Left forelimb (tissue), 1 donor: ENCODE results near the gene SHQ1.
"Not testable (repeated sequence)": the region's sequence is repeated elsewhere in the genome, so short reads cannot be mapped to it uniquely, and the experiment has no call there.

Source experiments
- DNase-seq: peaks from one replicate; pipeline ENCODE4 v3.0.0-alpha.2; 2018; ENCODE audit warnings: low spot score

The SHQ1 gene

GRCh38 chr3:72748659-72749058, 99.6 kb downstream of the SHQ1 start:
- DNase-seq = no peak

- DNase-seq = no peak
Measured at GRCh38 chr3:72746430-72747411, 101.5 kb downstream of the SHQ1 start.

DNA sequence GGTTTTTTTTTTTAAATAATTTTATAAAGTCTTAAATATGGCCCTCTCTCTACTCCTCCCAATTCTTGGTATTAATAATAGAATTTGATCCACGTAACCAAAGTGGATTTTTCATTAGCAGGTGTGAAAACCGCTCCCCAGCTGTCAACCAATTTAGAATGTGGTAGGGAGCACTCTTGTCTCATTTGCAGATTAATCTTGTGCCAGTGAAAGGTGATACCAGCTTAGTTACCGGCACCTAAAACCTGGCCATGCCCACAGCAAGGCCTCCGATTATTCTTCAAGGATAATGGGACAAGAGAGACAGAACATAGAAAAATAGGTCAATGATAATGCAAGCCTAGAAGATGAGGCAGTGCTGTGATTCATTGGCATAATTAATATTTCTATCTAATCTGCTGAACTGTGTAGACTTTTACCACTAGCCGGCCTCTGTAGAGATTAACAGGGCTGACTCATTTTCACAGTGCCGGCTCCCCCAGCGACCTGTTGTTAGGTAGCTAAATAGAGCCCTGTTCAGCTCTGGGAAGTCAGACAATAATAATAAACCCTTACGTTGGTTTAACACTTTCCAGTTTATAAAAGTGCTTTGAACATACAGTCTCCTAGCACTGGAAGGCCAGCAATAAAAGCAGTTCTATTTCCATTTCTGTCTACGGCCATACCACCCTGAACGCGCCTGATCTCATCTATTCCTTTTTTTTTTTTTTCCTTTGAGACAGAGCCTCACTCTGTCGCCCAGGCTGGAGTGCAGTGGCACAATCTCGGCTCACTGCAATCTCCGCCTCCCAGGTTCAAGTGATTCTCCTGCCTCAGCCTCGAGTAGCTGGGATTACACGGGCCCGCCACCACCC, 102.9 kb downstream of the SHQ1 start:
- no peak for DNase-seq

DNA sequence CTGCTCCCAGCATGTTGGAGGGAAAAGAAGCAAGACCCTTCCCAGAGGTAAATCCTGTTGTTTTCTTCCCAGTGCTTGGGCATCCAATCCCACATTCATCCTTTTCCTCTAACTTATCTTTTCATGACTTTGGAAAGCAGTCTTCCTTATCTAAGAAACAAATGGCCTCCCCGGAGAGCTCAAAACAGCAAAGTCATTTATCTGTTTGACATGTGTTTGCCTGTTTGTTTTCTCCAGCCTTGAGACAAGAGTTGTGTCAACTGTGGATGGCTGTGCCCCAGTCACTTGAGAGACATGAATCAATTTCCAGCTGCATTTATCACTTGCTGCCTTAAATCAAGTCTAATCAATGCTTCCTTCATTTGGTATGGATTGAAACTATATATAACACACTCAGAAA, 103.9 kb downstream of the SHQ1 start:
- DNase-seq = no peak

GRCh38 chr3:72739531-72740466, 108.4 kb downstream of the SHQ1 start:
- no peak for DNase-seq

DNA sequence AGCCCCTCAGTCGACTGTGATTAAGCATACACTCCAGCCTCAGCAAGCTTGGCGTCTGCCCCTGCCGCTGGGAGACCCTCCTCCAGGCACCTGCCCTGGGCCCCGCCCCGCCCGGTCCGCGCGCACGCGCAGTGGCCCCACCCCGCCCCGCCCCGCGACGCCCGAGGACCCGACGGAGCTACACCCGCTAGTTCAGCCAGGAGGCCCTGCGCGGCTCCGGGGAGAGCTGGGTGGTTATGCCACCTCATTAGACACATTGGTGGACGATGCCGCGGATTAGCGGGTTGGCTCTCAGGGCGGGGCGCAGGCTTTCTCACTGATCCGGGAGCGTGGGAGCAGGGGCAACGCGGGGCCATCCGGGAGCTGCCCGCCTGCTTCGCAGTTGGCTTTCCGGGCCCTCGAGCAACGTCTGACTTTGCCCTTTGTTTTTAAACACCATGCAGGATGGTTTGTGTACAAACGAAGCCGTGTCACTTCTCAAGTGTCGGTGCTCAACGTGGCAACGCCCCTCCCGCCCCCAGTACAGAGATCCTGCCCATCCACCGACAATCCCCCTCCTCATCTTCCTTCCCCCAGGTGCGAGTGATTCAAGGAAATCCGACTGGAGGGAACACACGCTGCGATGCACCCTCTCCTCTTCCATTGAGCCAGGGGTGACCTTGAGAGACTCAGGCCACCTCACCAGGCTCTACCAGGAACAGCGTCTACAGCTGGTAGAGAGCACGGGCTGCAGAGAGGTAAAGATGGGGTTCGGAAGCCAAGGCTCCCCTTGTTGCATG, 109.3 kb downstream of the SHQ1 start:
- DNase-seq = peak; percentile 68

GRCh38 chr3:72735072-72735471, 113.2 kb downstream of the SHQ1 start:
- DNase-seq = not testable (repeated sequence)

- DNase-seq = no peak
Measured at GRCh38 chr3:72733676-72734075, 114.6 kb downstream of the SHQ1 start.

GRCh38 chr3:72732666-72733345, 115.4 kb downstream of the SHQ1 start:
- DNase-seq = not testable (repeated sequence)

DNA sequence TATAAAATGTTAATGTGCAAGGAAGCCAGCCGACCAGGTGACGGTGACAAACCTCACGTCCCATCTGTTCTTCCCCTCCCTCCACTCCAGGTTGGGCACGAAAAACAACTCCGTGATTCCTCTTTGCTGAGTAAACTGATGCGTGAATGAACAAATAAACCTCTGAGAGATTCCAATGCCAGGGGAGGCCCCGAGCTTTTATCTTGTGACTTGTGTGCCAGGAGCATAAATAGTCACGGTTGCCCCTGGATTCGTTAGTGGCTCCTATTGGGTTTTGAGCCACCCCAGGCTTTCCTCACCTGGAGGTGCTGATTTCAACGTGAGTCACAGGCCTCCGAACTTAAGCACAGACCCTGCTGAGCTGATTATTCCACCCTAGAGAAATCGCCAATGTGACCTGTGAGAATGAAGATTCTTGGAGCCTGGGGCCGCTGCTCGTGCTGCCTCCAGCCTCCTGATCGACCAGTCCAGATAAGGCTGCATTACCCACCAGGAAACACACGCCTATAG, 119.2 kb downstream of the SHQ1 start:
- DNase-seq = no peak

DNA sequence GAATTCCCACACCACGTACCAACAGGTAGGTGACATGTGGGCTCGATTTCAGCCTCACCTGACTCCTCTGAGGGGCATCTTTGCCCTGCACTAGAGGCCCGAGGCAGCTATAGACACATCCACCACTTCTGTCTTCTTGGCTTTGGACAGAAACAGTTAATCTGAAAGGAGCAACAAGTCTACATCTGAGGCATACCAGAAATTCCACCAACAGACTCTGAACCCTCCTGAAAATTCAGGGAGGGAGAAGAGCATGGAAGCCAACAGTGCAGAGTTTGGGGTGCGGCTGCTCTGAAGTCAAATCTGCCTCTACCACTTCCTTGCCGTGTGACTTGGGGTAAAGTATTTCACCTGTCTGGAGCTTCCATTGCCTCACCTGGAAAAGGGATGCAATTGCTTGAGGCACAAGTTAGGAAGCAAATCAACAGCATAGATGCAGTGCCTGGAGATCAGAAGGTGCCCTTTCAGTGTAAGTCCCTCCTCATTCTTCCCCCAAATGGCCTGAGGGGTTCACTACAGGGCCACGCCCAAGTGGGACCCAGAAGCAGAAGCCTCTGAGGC, 119.8 kb downstream of the SHQ1 start:
- no peak for DNase-seq

DNA sequence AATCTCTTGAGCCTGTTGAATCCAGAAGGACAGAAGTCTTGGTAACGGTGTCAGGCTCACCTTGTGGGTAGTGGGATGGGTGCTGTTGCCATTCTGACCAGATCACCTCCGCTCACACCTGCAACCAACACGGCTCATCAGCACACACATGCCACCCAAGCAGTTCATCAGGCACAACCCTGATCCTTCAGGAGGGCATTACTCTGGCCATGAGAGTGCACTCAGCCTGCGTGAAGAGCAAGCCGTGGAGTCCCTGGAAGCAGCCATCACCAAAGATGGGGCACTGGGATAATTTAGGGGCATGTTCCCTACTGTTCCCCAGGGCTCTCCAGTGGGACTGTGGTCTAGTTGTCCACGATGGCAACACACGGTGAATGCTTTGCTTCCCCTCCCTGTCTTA, 120.5 kb downstream of the SHQ1 start:
- DNase-seq = no peak

GRCh38 chr3:72727172-72727571, 121.1 kb downstream of the SHQ1 start:
- no peak for DNase-seq

- no peak for DNase-seq
Measured at GRCh38 chr3:72725229-72725628, 123.0 kb downstream of the SHQ1 start.

DNA sequence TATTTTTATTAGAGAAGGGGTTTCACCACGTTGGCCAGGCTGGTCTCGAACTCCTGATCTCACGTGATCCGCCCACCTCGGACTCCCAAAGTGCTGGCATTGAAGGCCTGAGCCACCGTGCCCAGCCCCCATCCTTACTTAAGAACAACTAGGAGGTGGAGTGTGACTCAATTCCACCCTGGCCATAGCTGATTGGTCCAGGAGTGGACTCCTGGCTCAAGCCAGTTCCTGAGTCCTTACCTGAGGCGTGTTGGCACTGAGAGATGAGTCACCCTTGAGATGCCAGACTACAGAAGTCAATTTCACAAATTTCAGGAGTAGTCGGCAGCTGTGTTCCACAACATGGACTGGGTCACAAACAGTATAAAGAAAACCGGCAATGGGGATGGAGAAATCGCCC, 124.2 kb downstream of the SHQ1 start:
- DNase-seq = peak; percentile 25

DNA sequence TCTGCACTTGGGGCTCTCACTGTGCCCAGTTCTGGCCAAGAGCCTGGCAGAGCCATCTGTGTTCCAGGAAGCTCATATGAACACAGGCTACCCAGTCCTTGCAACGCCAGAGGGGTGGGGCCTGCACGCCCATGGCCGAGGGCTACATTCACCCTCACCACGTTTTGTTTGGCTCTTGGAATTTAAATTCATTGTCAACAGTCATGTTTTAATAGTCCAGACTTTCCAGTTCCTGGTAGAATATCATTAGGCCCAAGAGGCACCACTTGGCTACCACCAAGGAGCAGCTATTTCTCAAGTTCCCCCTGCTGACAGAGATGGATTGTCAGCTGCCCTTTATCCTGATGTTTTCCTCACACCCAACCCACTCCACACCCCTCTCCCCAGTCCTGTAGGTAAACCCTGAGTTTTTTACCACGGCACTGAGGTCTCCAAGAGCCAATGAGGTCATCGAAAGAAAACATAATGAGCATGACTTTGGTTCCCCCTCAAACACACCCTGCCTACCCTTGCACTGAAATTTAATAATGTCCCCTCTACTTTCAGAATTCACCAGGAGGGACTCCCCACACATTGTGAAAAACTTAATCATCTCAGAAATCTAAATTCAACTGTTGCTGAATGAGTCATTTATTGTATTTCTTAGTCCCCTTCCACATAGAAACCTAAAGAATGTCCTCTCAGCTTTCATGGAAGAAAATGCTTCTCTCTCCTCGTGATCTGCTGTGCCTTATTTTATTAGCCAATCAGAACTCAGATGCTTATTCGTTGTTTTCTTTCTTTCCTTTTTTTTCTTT, 125.1 kb downstream of the SHQ1 start:
- no peak for DNase-seq

GRCh38 chr3:72721683-72722381, 126.4 kb downstream of the SHQ1 start:
- no peak for DNase-seq

DNA sequence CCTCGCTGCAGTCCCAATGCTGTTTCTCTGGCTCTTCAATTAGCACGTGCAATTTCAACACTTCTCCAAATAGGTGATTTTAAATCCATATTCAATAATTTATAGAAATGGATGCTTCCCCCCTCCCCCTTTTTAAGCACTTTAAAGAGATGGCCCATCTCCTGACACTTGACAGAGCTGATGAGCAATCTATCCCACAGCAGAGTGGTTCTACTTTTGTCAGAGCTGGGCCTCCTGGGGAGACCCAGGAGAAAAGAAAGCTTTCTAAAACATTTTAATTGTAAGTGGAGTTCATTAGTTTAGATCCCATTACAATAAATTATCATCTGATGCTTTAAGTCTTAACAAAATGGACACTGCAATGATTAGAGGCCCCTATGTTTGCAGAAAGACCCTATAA, 127.7 kb downstream of the SHQ1 start:
- no peak for DNase-seq
